ENCODE data around the gene TNN. TPM values are rescaled to one million over a fixed set of nuclear protein-coding genes. Genes with fewer than 3 reads are reported as not detected.

TNN gene
- total and polyA plus RNA-seq, 2 donors, result 0.27 to 0.38 TPM

- WGBS, result 64% methylated on average over 2 of the region's 2 CpGs
Measured at GRCh38 chr1:175138579-175138978, 70.9 kb downstream of the TNN start.

GRCh38 chr1:175145899-175146528 is 78.4 kb downstream of the TNN start:
- H3K4me3 ChIP-seq (ENCODE audit: low read length in 2 of 2), result no peak overlapping the region
- no peaks in the 10 kb centered on the region for H3K4me1 ChIP-seq (ENCODE audit: control insufficient read depth in 2 of 2, insufficient read depth in 2 of 2, low read length in 2 of 2)
- H3K27ac ChIP-seq (ENCODE audit: low read depth in 1 of 2, low read length in 1 of 2), result no peak overlapping the region
- no peak for DNase-seq (ENCODE audit: low read depth in 6 of 9, low spot score in 9 of 9)
- H3K36me3 ChIP-seq (ENCODE audit: control insufficient read depth in 2 of 2, insufficient read depth in 2 of 2, low read length in 1 of 2), result no peaks in the 10 kb centered on the region
- 77% methylated on average over 7 of the region's 7 CpGs for WGBS
- peaks cover 0 to 11% of the 10 kb centered on the region in 2 donors for H3K27me3 ChIP-seq (ENCODE audit: control insufficient read depth in 2 of 2, insufficient read depth in 1 of 2, low read length in 1 of 2)
- no peaks in the 10 kb centered on the region for H3K9me3 ChIP-seq (ENCODE audit: control insufficient read depth in 2 of 2, insufficient read depth in 1 of 2, low read length in 1 of 2)

More at GRCh38 chr1:175138579-175138978, 70.9 kb downstream of the TNN start:
- Histone ChIP-seq H3K9me3 (ENCODE audit: control insufficient read depth in 2 of 2, insufficient read depth in 1 of 2, low read length in 1 of 2) (no peaks in the 10 kb centered on the region), H3K4me3 (ENCODE audit: low read length in 2 of 2) (no peak overlapping the region), H3K27me3 (ENCODE audit: control insufficient read depth in 2 of 2, insufficient read depth in 1 of 2, low read length in 1 of 2) (peaks cover 0 to 3% of the 10 kb centered on the region in 2 donors), H3K4me1 (ENCODE audit: control insufficient read depth in 2 of 2, insufficient read depth in 2 of 2, low read length in 2 of 2) (no peaks in the 10 kb centered on the region), H3K36me3 (ENCODE audit: control insufficient read depth in 2 of 2, insufficient read depth in 2 of 2, low read length in 1 of 2) (no peaks in the 10 kb centered on the region), H3K27ac (ENCODE audit: low read depth in 1 of 2, low read length in 1 of 2) (no peak overlapping the region)
- DNase-seq (ENCODE audit: low read depth in 6 of 9, low spot score in 9 of 9), result no peak

DNA sequence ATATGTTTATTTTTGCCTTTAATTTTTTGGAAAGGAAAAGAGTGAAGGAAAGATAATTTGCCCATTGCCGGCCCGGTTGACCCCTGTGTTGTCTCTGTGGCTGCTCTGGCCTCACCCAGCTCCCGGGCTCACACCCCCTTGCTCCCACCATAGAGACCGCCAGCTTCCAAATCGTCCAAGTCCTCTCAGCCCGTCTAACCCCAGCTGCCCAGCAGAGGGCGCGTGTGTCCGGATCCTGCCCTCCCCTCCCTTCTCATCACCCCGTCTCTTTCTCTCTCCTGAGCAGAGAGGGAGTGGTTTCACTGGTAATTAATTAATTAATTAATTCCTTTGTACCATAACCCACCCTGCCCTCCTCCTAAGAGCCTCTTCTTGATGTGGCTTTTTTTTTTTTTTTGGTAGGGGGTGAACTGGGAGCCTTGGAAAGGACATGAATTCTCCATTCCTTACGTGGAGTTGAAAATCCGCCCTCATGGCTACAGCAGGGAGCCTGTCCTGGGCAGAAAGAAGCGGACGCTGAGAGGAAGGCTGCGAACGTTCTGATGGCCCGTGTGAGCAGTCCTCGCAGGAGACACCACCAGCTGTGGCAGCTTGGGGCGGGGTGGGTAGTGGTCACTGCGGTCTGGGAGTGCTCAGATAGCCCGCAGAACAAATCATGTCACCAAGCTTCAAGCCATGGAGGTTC is 79.0 kb downstream of the TNN start:
- WGBS, result 35% methylated on average over 21 of the region's 21 CpGs
- peak in 8 of 9 donors; percentile 23 to 71 (median 44) for DNase-seq (ENCODE audit: low read depth in 6 of 9, low spot score in 9 of 9)
- H3K4me3 ChIP-seq (ENCODE audit: low read length in 2 of 2), result no peak overlapping the region
- no peaks in the 10 kb centered on the region for H3K36me3 ChIP-seq (ENCODE audit: control insufficient read depth in 2 of 2, insufficient read depth in 2 of 2, low read length in 1 of 2)
- H3K4me1 ChIP-seq (ENCODE audit: control insufficient read depth in 2 of 2, insufficient read depth in 2 of 2, low read length in 2 of 2), result no peaks in the 10 kb centered on the region
- no peak overlapping the region for H3K27ac ChIP-seq (ENCODE audit: low read depth in 1 of 2, low read length in 1 of 2)
- H3K27me3 ChIP-seq (ENCODE audit: control insufficient read depth in 2 of 2, insufficient read depth in 1 of 2, low read length in 1 of 2), result peaks cover 0 to 13% of the 10 kb centered on the region in 2 donors
- H3K9me3 ChIP-seq (ENCODE audit: control insufficient read depth in 2 of 2, insufficient read depth in 1 of 2, low read length in 1 of 2), result no peaks in the 10 kb centered on the region

DNA sequence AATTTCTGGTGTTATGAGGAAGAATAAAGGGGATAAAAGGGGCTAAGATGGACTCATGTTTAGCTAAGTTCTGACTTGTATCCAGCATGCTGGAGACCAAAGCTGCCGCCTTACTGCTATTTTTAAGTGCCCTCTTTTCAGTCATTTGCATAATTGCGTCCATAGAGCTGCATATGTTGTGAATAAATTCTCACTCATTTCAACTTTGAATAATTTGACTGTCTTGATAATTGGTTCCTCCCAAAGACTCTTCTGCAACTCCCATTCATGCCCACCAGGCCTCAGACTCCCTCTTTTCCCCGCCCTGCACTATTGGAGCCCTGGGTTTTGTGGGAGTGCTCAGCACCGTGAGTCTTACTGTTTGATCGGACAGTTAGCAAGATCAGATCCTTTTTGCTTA is 79.9 kb downstream of the TNN start:
- Histone ChIP-seq H3K27ac (ENCODE audit: low read depth in 1 of 2, low read length in 1 of 2) (no peak overlapping the region), H3K4me3 (ENCODE audit: low read length in 2 of 2) (no peak overlapping the region), H3K9me3 (ENCODE audit: control insufficient read depth in 2 of 2, insufficient read depth in 1 of 2, low read length in 1 of 2) (no peaks in the 10 kb centered on the region), H3K36me3 (ENCODE audit: control insufficient read depth in 2 of 2, insufficient read depth in 2 of 2, low read length in 1 of 2) (no peaks in the 10 kb centered on the region), H3K27me3 (ENCODE audit: control insufficient read depth in 2 of 2, insufficient read depth in 1 of 2, low read length in 1 of 2) (peaks cover 0 to 20% of the 10 kb centered on the region in 2 donors), H3K4me1 (ENCODE audit: control insufficient read depth in 2 of 2, insufficient read depth in 2 of 2, low read length in 2 of 2) (no peaks in the 10 kb centered on the region)
- DNase-seq (ENCODE audit: low read depth in 6 of 9, low spot score in 9 of 9), result no peak
- 98% methylated on average over 5 of the region's 5 CpGs for WGBS

DNA sequence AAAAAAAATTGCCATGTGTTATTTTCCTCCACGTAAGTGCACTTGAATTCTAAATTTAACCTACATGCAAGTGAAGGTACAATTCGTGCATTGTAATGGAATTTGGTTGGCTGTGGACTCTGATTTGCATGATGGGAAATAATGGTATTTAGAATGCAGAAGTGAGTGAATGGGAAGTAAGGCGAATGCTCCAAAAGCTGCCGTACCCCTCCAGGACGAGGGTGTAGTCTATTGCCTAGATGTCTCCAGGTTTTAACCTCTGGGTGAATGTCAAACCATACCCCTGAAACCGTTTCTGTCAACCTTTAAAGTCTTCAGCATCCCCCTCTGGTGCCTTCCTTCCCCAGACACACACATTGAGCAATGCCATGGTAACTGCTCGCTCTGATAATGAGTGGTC is 80.4 kb downstream of the TNN start:
- Histone ChIP-seq H3K4me3 (ENCODE audit: low read length in 2 of 2) (no peak overlapping the region), H3K27ac (ENCODE audit: low read depth in 1 of 2, low read length in 1 of 2) (no peak overlapping the region), H3K9me3 (ENCODE audit: control insufficient read depth in 2 of 2, insufficient read depth in 1 of 2, low read length in 1 of 2) (no peaks in the 10 kb centered on the region), H3K27me3 (ENCODE audit: control insufficient read depth in 2 of 2, insufficient read depth in 1 of 2, low read length in 1 of 2) (peaks cover 2 to 20% of the 10 kb centered on the region in 2 donors), H3K4me1 (ENCODE audit: control insufficient read depth in 2 of 2, insufficient read depth in 2 of 2, low read length in 2 of 2) (no peaks in the 10 kb centered on the region), H3K36me3 (ENCODE audit: control insufficient read depth in 2 of 2, insufficient read depth in 2 of 2, low read length in 1 of 2) (no peaks in the 10 kb centered on the region)
- no peak for DNase-seq (ENCODE audit: low read depth in 6 of 9, low spot score in 9 of 9)
- whole genome bisulfite sequencing, result 73% methylated on average over 7 of the region's 7 CpGs

DNA sequence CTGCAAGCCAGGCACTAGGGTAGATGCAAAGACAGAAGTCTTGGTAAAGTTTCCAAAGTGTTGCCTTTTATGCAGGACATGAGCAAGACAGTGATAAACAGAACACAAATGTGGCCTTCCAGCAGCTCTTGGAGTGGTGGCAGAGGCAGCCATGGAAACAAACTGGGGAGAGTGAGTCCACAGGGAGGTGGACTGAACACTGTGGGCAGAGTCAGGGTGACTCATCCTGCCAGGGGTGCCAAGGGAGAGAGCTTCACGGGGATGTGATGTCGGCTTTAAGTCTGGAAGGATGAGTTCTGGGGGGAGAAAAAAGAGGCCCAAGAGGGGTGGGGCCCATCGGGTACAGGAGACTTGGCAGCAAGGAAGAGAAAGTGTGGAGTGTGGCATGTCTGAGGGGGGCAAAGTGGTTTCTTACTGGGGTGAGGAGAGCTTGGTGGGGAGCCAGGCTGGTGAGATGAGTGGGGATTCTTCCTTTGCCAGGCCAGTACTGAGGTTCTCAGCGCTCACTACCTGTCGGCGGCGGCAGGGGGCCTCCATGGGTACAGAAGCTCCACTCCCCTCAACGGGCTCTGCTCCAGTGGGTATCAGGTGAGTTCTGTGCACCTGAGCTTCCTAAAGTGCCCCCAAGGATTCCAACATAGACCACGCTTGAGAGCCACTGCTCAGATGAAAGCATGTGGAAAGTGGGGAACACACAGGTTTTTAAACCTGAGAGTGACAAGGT is 83.1 kb downstream of the TNN start:
- DNase-seq (ENCODE audit: low read depth in 6 of 9, low spot score in 9 of 9), result no peak
- Histone ChIP-seq H3K27me3 (ENCODE audit: control insufficient read depth in 2 of 2, insufficient read depth in 1 of 2, low read length in 1 of 2) (peaks cover 2 to 28% of the 10 kb centered on the region in 2 donors), H3K27ac (ENCODE audit: low read depth in 1 of 2, low read length in 1 of 2) (no peak overlapping the region), H3K36me3 (ENCODE audit: control insufficient read depth in 2 of 2, insufficient read depth in 2 of 2, low read length in 1 of 2) (no peaks in the 10 kb centered on the region), H3K9me3 (ENCODE audit: control insufficient read depth in 2 of 2, insufficient read depth in 1 of 2, low read length in 1 of 2) (no peaks in the 10 kb centered on the region), H3K4me1 (ENCODE audit: control insufficient read depth in 2 of 2, insufficient read depth in 2 of 2, low read length in 2 of 2) (peaks cover 4 to 5% of the 10 kb centered on the region in 2 donors), H3K4me3 (ENCODE audit: low read length in 2 of 2) (no peak overlapping the region)
- 90% methylated on average over 9 of the region's 9 CpGs for WGBS

DNA sequence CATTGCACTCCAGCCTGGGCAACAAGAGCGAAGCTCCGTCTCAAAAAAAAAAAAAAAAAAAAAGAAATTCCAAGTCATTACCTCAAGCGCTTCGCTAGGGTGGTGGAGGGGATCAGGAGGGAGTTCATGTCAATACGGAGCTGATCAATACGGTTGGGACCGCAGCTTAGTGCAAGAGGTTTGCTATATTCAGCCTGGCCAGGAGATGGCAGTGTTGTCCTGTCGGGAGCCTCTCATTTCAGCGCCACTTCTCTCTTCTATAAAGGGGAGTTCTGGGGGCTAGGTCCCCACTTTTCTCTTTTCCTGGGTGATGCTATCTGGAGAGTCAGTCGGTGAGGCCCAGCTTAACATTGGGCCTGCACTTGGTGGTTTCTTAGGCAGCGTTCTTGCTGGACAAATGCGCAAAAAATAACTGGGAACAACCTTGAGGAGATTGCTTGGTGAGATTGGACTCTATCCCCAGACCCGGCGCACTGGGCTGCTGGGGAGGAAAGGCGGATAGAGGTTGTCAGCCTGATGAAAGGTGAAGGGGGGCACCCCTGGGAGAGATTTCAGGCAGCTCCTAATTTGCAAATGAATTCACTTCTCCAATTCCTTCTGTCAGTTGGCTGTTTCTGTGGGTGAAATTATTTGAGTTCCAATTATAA is 84.5 kb downstream of the TNN start:
- Histone ChIP-seq H3K27me3 (ENCODE audit: control insufficient read depth in 2 of 2, insufficient read depth in 1 of 2, low read length in 1 of 2) (peaks cover 2 to 26% of the 10 kb centered on the region in 2 donors), H3K27ac (ENCODE audit: low read depth in 1 of 2, low read length in 1 of 2) (no peak overlapping the region), H3K4me3 (ENCODE audit: low read length in 2 of 2) (no peak overlapping the region), H3K4me1 (ENCODE audit: control insufficient read depth in 2 of 2, insufficient read depth in 2 of 2, low read length in 2 of 2) (peaks cover 4 to 6% of the 10 kb centered on the region in 2 donors), H3K36me3 (ENCODE audit: control insufficient read depth in 2 of 2, insufficient read depth in 2 of 2, low read length in 1 of 2) (no peaks in the 10 kb centered on the region), H3K9me3 (ENCODE audit: control insufficient read depth in 2 of 2, insufficient read depth in 1 of 2, low read length in 1 of 2) (no peaks in the 10 kb centered on the region)
- whole genome bisulfite sequencing, result 9% methylated on average over 15 of the region's 15 CpGs
- peak; percentile 18 to 74 (median 44) for DNase-seq (ENCODE audit: low read depth in 6 of 9, low spot score in 9 of 9)

DNA sequence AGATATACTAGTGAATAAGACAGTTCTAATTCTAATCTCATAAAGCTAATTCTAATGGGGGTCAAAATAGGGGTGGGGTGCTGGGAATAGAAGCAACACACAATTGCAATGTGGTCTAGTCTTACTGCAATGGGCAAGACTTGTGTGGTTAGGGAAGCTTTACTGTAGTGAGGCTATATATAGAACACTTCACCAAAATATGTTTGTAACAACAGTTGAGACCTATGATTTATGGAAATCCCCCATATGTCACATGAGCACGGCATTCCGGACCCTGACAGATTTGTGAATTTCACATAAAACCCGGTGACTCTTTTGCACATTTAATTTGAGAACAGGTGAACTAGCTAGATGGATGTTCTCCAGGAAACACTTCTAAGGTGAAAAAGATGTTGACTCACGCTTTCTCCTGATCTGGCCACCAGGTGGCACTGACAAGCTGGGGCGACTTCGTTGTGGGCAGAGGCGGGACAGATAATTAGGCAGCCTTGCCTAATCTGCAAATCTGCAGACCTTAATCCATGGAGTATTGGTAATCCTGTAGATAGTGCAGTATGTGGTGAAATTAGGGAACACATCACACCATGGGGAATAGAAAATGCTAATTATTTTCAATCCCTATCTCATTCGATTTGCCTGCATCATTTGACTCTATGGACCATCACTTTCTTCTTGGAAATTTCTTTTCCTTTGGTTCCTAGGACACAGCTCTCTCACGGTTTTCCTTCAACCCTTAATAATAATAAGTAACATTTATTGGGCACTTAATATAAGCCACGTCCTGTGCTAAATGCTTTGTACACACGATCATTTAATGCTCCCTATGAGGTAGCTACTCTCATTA is 87.2 kb downstream of the TNN start:
- Histone ChIP-seq H3K9me3 (ENCODE audit: control insufficient read depth in 2 of 2, insufficient read depth in 1 of 2, low read length in 1 of 2) (no peaks in the 10 kb centered on the region), H3K27ac (ENCODE audit: low read depth in 1 of 2, low read length in 1 of 2) (no peak overlapping the region), H3K4me3 (ENCODE audit: low read length in 2 of 2) (no peak overlapping the region), H3K4me1 (ENCODE audit: control insufficient read depth in 2 of 2, insufficient read depth in 2 of 2, low read length in 2 of 2) (peaks cover 4 to 6% of the 10 kb centered on the region in 2 donors), H3K36me3 (ENCODE audit: control insufficient read depth in 2 of 2, insufficient read depth in 2 of 2, low read length in 1 of 2) (peaks cover 5 to 14% of the 10 kb centered on the region in 2 donors), H3K27me3 (ENCODE audit: control insufficient read depth in 2 of 2, insufficient read depth in 1 of 2, low read length in 1 of 2) (peaks cover 2 to 24% of the 10 kb centered on the region in 2 donors)
- peak; percentile 43 to 80 (median 61) for DNase-seq (ENCODE audit: low read depth in 6 of 9, low spot score in 9 of 9)
- WGBS, result 32% methylated on average over 11 of the region's 11 CpGs

All from thymus (tissue), 11 donors.